ENCODE data around the gene EXOC6. TPM values are rescaled to one million over a fixed set of nuclear protein-coding genes. Genes with fewer than 3 reads are reported as not detected.

EXOC6 gene
- polyA plus RNA-seq, 1 donor from 2014 or later: 26.3 TPM

- no peaks in the 10 kb centered on the region for H3K9me2 ChIP-seq (ENCODE audit: insufficient read depth, low read length)
- H4K20me1 ChIP-seq (ENCODE audit: insufficient read depth): no peaks in the 10 kb centered on the region
- no peak overlapping the region for H3K4me2 ChIP-seq (ENCODE audit: low read length)
- no peak overlapping the region for H3K27ac ChIP-seq (ENCODE audit: low read length)
- TF ChIP-seq RAD21 (conservative IDR thresholded peaks at IDR 0.05) (no peak), REST (IDR thresholded peaks at IDR 0.05; ENCODE audit: borderline replicate concordance) (no peak), EZH2 (IDR thresholded peaks at IDR 0.05; ENCODE audit: borderline replicate concordance, insufficient read depth, low read length, poor library complexity, severe bottlenecking) (no peak), POLR2AphosphoS5 (IDR thresholded peaks at IDR 0.05) (no peak), SMC3 (conservative IDR thresholded peaks at IDR 0.05; ENCODE audit: poor library complexity) (no peak), TAF1 (IDR thresholded peaks at IDR 0.05; ENCODE audit: low read depth) (no peak), EP300 (conservative IDR thresholded peaks at IDR 0.05; ENCODE audit: poor library complexity, severe bottlenecking) (no peak), CTCF (IDR thresholded peaks at IDR 0.05; ENCODE audit: poor library complexity, severe bottlenecking) (no peak), MXI1 (conservative IDR thresholded peaks at IDR 0.05; ENCODE audit: poor library complexity, severe bottlenecking) (no peak)
- H3F3A ChIP-seq (ENCODE audit: insufficient read depth, low read length, poor library complexity, severe bottlenecking): no peaks in the 10 kb centered on the region
- no peak overlapping the region for H2AFZ ChIP-seq (ENCODE audit: low read depth, low read length)
- no peaks in the 10 kb centered on the region for H3K27me3 ChIP-seq (ENCODE audit: insufficient read depth, low read depth, low read length)
- H3K4me3 ChIP-seq (ENCODE audit: low read length): no peak overlapping the region
- no peaks in the 10 kb centered on the region for H3K79me2 ChIP-seq (replicated peaks; ENCODE audit: insufficient read depth, low read length)
- no peaks in the 10 kb centered on the region for H3K36me3 ChIP-seq (ENCODE audit: insufficient read depth, low read length)
- no peaks in the 10 kb centered on the region for H3K9me3 ChIP-seq (ENCODE audit: low read length)
- no peak overlapping the region for H3K9ac ChIP-seq (ENCODE audit: low read length)
These were observed 89.6 kb downstream of the EXOC6 start for GRCh38 chr10:92937876-92938275.

- Histone ChIP-seq H3K4me3 (ENCODE audit: low read length) (no peak overlapping the region), H3K27ac (ENCODE audit: low read length) (no peak overlapping the region), H2AFZ (ENCODE audit: low read depth, low read length) (no peak overlapping the region), H3K9me2 (ENCODE audit: insufficient read depth, low read length) (no peaks in the 10 kb centered on the region), H3K36me3 (ENCODE audit: insufficient read depth, low read length) (no peaks in the 10 kb centered on the region), H3K4me2 (ENCODE audit: low read length) (no peak overlapping the region), H3K79me2 (replicated peaks; ENCODE audit: insufficient read depth, low read length) (no peaks in the 10 kb centered on the region), H4K20me1 (ENCODE audit: insufficient read depth) (no peaks in the 10 kb centered on the region), H3F3A (ENCODE audit: insufficient read depth, low read length, poor library complexity, severe bottlenecking) (no peaks in the 10 kb centered on the region), H3K27me3 (ENCODE audit: insufficient read depth, low read depth, low read length) (no peaks in the 10 kb centered on the region), H3K9ac (ENCODE audit: low read length) (no peak overlapping the region), H3K9me3 (ENCODE audit: low read length) (no peaks in the 10 kb centered on the region)
- TF ChIP-seq EZH2 (IDR thresholded peaks at IDR 0.05; ENCODE audit: borderline replicate concordance, insufficient read depth, low read length, poor library complexity, severe bottlenecking) (no peak), RAD21 (conservative IDR thresholded peaks at IDR 0.05) (no peak), TAF1 (IDR thresholded peaks at IDR 0.05; ENCODE audit: low read depth) (no peak), EP300 (conservative IDR thresholded peaks at IDR 0.05; ENCODE audit: poor library complexity, severe bottlenecking) (no peak), MXI1 (conservative IDR thresholded peaks at IDR 0.05; ENCODE audit: poor library complexity, severe bottlenecking) (no peak), SMC3 (conservative IDR thresholded peaks at IDR 0.05; ENCODE audit: poor library complexity) (no peak), CTCF (IDR thresholded peaks at IDR 0.05; ENCODE audit: poor library complexity, severe bottlenecking) (no peak), REST (IDR thresholded peaks at IDR 0.05; ENCODE audit: borderline replicate concordance) (no peak), POLR2AphosphoS5 (IDR thresholded peaks at IDR 0.05) (no peak)
These were observed 90.5 kb downstream of the EXOC6 start for GRCh38 chr10:92938841-92939240.

Measured in neural cell (in vitro differentiated cells).